Lung (tissue), 12 donors: ENCODE data around the gene ZNF382. TPM values are rescaled to one million over a fixed set of nuclear protein-coding genes. Genes with fewer than 3 reads are reported as not detected.
A peak's percentile ranks its signal among the peaks of the same experiment; 100 is the strongest.

Source experiments
- ATAC-seq: fragments of 200-7000 bp; cut with Tn5 transposase; one replicate; pipeline ENCODE4 v1.9.1; 2020; ENCODE audit warnings: moderate number of reproducible peaks; ENCODE audit not compliant: insufficient read depth, low FRiP score
- DNase-seq, 3 donors: peaks; one replicate each; pipeline ENCODE4 v3.0.0-alpha.2; 2013 to 2017
- H3K27ac ChIP-seq, 2 donors: one replicate each; pipeline ENCODE4 v1.5.1; 2013; ENCODE audit warnings: mild to moderate bottlenecking in 2 of 2, moderate library complexity in 2 of 2, control low read depth in 1 of 2, inconsistent platforms in 1 of 2, low read depth in 1 of 2, low read length in 1 of 2
- H3K27me3 ChIP-seq, 3 donors: one replicate each; pipeline ENCODE4 v1.5.1; 2013; ENCODE audit warnings: low read length in 2 of 3; ENCODE audit not compliant: control insufficient read depth in 3 of 3, insufficient read depth in 3 of 3
- H3K36me3 ChIP-seq, 4 donors: one replicate each; pipeline ENCODE4 v1.5.1; 2013; ENCODE audit warnings: low read length in 4 of 4, mild to moderate bottlenecking in 1 of 4, moderate library complexity in 1 of 4; ENCODE audit not compliant: control insufficient read depth in 4 of 4, insufficient read depth in 4 of 4
- H3K4me1 ChIP-seq, 5 donors: one replicate each; pipeline ENCODE4 v1.5.1; 2013; ENCODE audit warnings: low read length in 5 of 5, mild to moderate bottlenecking in 2 of 5, moderate library complexity in 1 of 5; ENCODE audit not compliant: control insufficient read depth in 5 of 5, insufficient read depth in 5 of 5
- H3K4me3 ChIP-seq: one replicate; pipeline ENCODE4 v1.5.1; 2013; ENCODE audit warnings: mild to moderate bottlenecking, control low read depth, moderate library complexity
- H3K9ac ChIP-seq, 2 donors: one replicate each; pipeline ENCODE4 v1.5.1; 2013; ENCODE audit warnings: low read length in 2 of 2, control low read depth in 1 of 2; ENCODE audit not compliant: insufficient read depth in 1 of 2
- H3K9me3 ChIP-seq, 4 donors: one replicate each; pipeline ENCODE4 v1.5.1; 2013; ENCODE audit warnings: low read length in 3 of 4, mild to moderate bottlenecking in 1 of 4, moderate library complexity in 1 of 4; ENCODE audit not compliant: control insufficient read depth in 4 of 4, insufficient read depth in 3 of 4
- CTCF ChIP-seq: IDR thresholded peaks from 2 replicates; pipeline ENCODE4 v1.5.1; 2012; ENCODE audit warnings: mild to moderate bottlenecking; ENCODE audit errors: control extremely low read depth, extremely low read depth
- WGBS, 2 donors: extraction: QIAGEN DNeasy Blood & Tissue Kit; methylation state at CpG; one replicate each; pipeline ENCODE4 v1.1.7; 2013; 5-methylcytosine and 5-hydroxymethylcytosine counted together
- polyA plus RNA-seq, 2 donors: library from polyadenylated mRNA; stranded (reverse); fragments of 200-250 nt; gene quantifications; one replicate each; pipeline ENCODE4 v1.2.1, GENCODE V29; 2013
- total RNA-seq, 2 donors: library from RNA; depleted of rRNA in 1 of 2; stranded (reverse); fragments of >200 nt in 1 of 2; gene quantifications; one replicate each; pipeline ENCODE4 v1.2.1, GENCODE V29; 2014 to 2021
- donor health status: control.
- donor health status: control.
- donor health status: Bipolar disorder and iron deficiency.
- donor health status: healthy.
- donor health status: DM: yes; HTN: yes; CAD: no.

ZNF382 gene
- total and polyA plus RNA-seq, 4 donors, result 0.93 to 16.9 (median 4.0) TPM

GRCh38 chr19:36605877-36606478 is 865 bp downstream of the ZNF382 start:
- H3K9me3 ChIP-seq, result peaks cover 0 to 21% (median 0%) of the 10 kb centered on the region in 4 donors
- TF ChIP-seq CTCF, result no peak
- WGBS, 2 donors, result 6 to 9% methylated on average over 1 of the region's 1 CpG
- H3K4me1 ChIP-seq, result peaks cover 0 to 7% (median 6%) of the 10 kb centered on the region in 5 donors
- ATAC-seq (no peak), DNase-seq (no peak)
- peak overlapping the region; percentile 72 to 88 for H3K27ac ChIP-seq
- peaks cover 0 to 18% (median 11%) of the 10 kb centered on the region in 4 donors for H3K36me3 ChIP-seq
- no peaks in the 10 kb centered on the region for H3K27me3 ChIP-seq
- H3K4me3 ChIP-seq, result peak overlapping the region; percentile 59
- H3K9ac ChIP-seq, result peak overlapping the region; percentile 86 to 91

GRCh38 chr19:36627057-36627456 is 21.9 kb downstream of the ZNF382 start:
- no peak overlapping the region for H3K27ac ChIP-seq
- peaks cover 0 to 54% (median 38%) of the 10 kb centered on the region in 4 donors for H3K36me3 ChIP-seq
- peaks cover 38 to 63% (median 41%) of the 10 kb centered on the region in 4 donors for H3K9me3 ChIP-seq
- no peak for TF ChIP-seq CTCF
- H3K4me1 ChIP-seq, result no peaks in the 10 kb centered on the region
- H3K9ac ChIP-seq, result no peak overlapping the region
- DNase-seq (no peak), ATAC-seq (no peak)
- WGBS, 2 donors, result 90 to 96% methylated on average over 5 of the region's 5 CpGs
- H3K4me3 ChIP-seq, result no peak overlapping the region
- no peaks in the 10 kb centered on the region for H3K27me3 ChIP-seq

GRCh38 chr19:36635342-36635741 is 30.2 kb downstream of the ZNF382 start:
- Histone ChIP-seq H3K36me3 (peaks cover 3 to 35% (median 23%) of the 10 kb centered on the region in 4 donors), H3K4me3 (no peak overlapping the region), H3K27me3 (no peaks in the 10 kb centered on the region), H3K4me1 (no peaks in the 10 kb centered on the region), H3K9ac (no peak overlapping the region), H3K27ac (no peak overlapping the region), H3K9me3 (peaks cover 26 to 82% (median 51%) of the 10 kb centered on the region in 4 donors)
- no peak for TF ChIP-seq CTCF
- DNase-seq (no peak), ATAC-seq (no peak)
- 96% methylated on average over 2 of the region's 2 CpGs for WGBS, 2 donors
